Thymus (tissue), 11 donors: ENCODE measurements around the gene REEP6. TPM values are rescaled to one million over a fixed set of nuclear protein-coding genes. Genes with fewer than 3 reads are reported as not detected.
A peak's percentile ranks its signal among the peaks of the same experiment; 100 is the strongest.

ENCODE experiments used
- DNase-seq, 9 donors: peaks; one replicate each; pipeline ENCODE4 v3.0.0-alpha.2; 2013; ENCODE audit warnings: low spot score in 9 of 9, low read depth in 6 of 9, missing footprints in 1 of 9
- H3K27ac ChIP-seq, 2 donors: one replicate each; pipeline ENCODE4 v1.5.1; 2013; ENCODE audit warnings: control low read depth in 1 of 2, low read depth in 1 of 2, low read length in 1 of 2, mild to moderate bottlenecking in 1 of 2, moderate library complexity in 1 of 2
- H3K27me3 ChIP-seq, 2 donors: one replicate each; pipeline ENCODE4 v1.5.1; 2013; ENCODE audit warnings: low read length in 1 of 2; ENCODE audit not compliant: control insufficient read depth in 2 of 2, insufficient read depth in 1 of 2
- H3K36me3 ChIP-seq, 2 donors: one replicate each; pipeline ENCODE4 v1.5.1; 2013; ENCODE audit warnings: low read length in 1 of 2, mild to moderate bottlenecking in 1 of 2, moderate library complexity in 1 of 2; ENCODE audit not compliant: control insufficient read depth in 2 of 2, insufficient read depth in 2 of 2
- H3K4me1 ChIP-seq, 2 donors: one replicate each; pipeline ENCODE4 v1.5.1; 2013; ENCODE audit warnings: low read length in 2 of 2; ENCODE audit not compliant: control insufficient read depth in 2 of 2, insufficient read depth in 2 of 2
- H3K4me3 ChIP-seq, 2 donors: one replicate each; pipeline ENCODE4 v1.5.1; 2013; ENCODE audit warnings: low read length in 2 of 2, control low read depth in 1 of 2, mild to moderate bottlenecking in 1 of 2
- H3K9me3 ChIP-seq, 2 donors: one replicate each; pipeline ENCODE4 v1.5.1; 2013; ENCODE audit warnings: low read length in 1 of 2, mild to moderate bottlenecking in 1 of 2; ENCODE audit not compliant: control insufficient read depth in 2 of 2, insufficient read depth in 1 of 2
- WGBS: extraction: QIAGEN DNeasy Blood & Tissue Kit; methylation state at CpG from one replicate; pipeline ENCODE4 v1.1.7; 2013; 5-methylcytosine and 5-hydroxymethylcytosine counted together
- polyA plus RNA-seq: library from polyadenylated mRNA; stranded (reverse); fragments of 200-250 nt; gene quantifications from one replicate; pipeline ENCODE4 v1.2.3, GENCODE V29; 2013
- total RNA-seq: library from RNA; stranded (reverse); fragments of 120-200 nt; gene quantifications from one replicate; pipeline ENCODE4 v1.2.4, GENCODE V29; 2013
- donor health status: healthy.

Gene REEP6
- total and polyA plus RNA-seq, 2 donors, result 0.66 to 1.9 TPM

DNA sequence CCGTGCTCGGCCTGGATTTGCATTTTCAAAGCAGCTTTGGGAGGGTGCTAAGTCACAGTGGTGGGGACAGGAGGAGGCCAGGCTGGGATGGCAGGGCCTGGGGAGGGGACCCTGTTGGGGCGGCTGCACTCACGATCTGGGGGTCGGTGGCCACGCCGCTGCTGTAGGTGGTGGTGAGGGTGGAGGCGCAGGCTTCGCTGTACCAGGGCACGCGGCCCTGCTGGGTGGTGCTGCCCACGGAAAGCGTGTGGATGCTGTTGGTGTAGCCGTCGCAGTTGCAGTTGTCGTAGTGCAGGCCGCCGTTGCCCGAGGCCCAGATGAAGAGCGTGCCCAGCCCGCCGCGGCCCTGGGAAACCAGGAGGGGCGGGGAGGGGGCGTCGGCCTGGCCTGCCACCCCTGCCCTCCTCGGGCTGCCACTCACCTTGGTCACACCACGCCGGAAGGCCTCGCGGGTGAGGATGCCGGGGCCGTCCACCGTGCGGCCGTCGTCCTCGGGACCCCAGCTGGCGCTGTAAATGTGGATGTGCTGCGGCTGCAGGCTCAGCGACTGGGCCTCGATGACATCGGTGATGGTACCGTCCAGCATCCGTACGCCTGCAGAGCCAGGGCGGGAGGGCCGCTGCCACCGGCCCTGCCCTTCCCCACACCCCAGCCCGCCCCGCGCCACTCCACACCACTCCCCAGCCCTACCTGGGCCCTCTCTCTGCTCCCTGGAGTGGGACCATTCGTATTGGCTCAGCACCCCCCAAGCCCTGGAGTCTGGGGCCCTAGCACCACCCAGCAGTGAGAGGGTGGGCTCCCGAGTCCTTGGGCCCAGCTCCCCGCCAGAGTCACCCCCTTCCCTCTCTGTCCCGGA lies 4.0 kb upstream of the REEP6 start:
- WGBS, result 97% methylated on average over 56 of the region's 56 CpGs
- no peak overlapping the region for H3K4me3 ChIP-seq
- no peak overlapping the region for H3K27ac ChIP-seq
- no peak for DNase-seq
- peaks cover 11 to 32% of the 10 kb centered on the region in 2 donors for H3K4me1 ChIP-seq
- H3K9me3 ChIP-seq, result no peaks in the 10 kb centered on the region
- H3K27me3 ChIP-seq, result peaks cover 11 to 13% of the 10 kb centered on the region in 2 donors
- H3K36me3 ChIP-seq, result no peaks in the 10 kb centered on the region

DNA sequence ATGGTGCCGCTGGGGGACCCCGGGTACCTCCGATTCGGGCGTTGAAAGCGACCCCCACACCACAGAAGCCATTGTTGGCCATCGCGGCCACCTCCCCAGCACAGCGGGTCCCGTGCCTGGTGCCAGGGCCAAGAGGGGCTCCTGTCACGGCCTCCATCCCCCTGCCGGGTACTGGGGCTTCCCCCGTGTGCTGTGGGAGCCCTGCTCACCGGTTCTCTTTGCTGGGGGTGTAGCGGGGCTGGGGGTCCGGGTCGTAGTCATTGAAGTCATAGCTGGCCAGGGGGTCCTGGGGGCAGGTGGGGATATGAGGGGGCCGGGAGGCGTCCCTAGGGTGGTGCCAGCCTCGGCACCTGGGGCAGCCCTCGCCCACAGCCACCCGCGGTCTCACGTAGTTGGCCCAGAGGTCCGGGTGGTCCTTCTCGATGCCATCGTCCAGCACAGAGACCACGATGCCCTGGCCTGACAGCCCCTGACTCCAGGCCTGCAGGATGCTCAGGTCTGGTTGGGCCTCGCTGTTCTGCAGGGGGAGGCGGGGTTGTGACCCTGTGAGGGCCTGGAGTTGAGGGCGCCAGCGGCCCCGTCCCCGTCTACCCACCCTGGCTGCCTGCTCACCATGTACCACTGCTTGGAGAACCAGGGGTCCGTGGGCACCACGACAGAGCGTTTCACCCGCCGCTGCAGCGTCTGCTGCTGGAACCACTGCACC lies 3.3 kb upstream of the REEP6 start:
- Histone ChIP-seq H3K36me3 (no peaks in the 10 kb centered on the region), H3K4me3 (no peak overlapping the region), H3K9me3 (no peaks in the 10 kb centered on the region), H3K4me1 (peaks cover 11 to 32% of the 10 kb centered on the region in 2 donors), H3K27ac (no peak overlapping the region), H3K27me3 (peaks cover 12 to 21% of the 10 kb centered on the region in 2 donors)
- 85% methylated on average over 40 of the region's 40 CpGs for WGBS
- DNase-seq, result no peak

DNA sequence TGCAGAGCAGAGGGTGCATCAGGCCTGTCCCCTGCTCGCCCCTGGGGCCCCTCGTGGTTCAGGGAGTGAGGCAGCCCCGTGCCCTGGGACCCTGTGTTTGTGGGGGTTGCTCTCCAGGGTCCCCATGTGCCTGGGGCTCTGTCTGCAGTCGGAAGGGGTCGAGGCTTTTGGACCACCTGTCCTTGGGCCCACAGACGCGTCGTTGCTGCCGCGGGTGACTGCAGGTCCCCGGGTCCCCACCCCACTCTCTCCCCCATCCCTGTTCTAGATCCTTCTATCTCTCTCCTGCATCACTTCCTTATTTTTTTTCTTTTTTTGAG lies 2.7 kb upstream of the REEP6 start:
- WGBS, result 72% methylated on average over 11 of the region's 11 CpGs
- Histone ChIP-seq H3K36me3 (no peaks in the 10 kb centered on the region), H3K27me3 (peaks cover 15 to 26% of the 10 kb centered on the region in 2 donors), H3K4me3 (no peak overlapping the region), H3K27ac (no peak overlapping the region), H3K9me3 (no peaks in the 10 kb centered on the region), H3K4me1 (peaks cover 11 to 32% of the 10 kb centered on the region in 2 donors)
- no peak for DNase-seq

DNA sequence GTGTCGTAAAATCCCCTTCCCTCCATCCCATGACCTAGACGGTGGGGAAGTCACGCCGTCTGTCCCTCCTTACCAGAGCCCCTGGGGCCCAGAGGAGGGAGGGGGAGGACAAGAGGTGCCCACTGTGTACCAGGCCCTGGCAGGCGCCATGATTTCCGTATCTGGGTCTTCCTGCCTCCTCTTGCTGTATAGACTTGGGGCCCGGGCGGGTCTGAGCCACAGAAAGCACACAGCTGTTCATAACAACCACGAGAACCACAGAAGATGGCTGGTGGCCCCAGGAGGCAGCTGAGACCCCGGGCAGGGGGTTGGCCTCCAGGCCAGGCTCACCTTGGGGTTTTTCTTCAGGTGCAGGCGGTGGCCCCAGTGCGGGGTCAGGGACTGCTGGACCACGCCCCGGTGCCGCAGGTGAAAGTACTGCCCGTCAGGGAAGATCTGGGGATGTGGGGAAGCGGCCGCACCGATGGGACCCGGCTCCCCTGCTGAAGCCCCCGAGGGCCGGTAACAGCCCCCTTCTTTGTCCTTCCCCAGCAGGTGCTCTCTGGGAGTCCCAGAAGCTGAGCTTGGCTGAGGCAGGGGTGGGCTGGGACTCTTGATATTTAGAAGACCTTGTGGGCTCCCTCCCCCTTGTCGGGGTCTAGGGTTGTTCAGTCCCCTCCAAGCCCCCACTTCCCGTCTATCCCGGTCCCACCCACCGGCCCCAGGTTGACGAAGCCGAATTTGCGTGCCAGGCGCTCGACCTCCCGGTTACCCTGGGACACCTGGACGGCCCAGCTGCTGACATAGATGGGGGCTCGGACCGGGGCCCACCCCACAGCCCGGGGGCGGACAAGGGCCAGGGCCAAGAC lies 1.3 kb upstream of the REEP6 start:
- Histone ChIP-seq H3K4me1 (peaks cover 11 to 32% of the 10 kb centered on the region in 2 donors), H3K4me3 (peak overlapping the region; percentile 64 to 70), H3K9me3 (no peaks in the 10 kb centered on the region), H3K36me3 (no peaks in the 10 kb centered on the region), H3K27me3 (peaks cover 15 to 39% of the 10 kb centered on the region in 2 donors), H3K27ac (peak overlapping the region; percentile 77 to 80)
- WGBS, result 12% methylated on average over 37 of the region's 37 CpGs
- peak in 5 of 9 donors; percentile 41 to 83 (median 56) for DNase-seq

DNA sequence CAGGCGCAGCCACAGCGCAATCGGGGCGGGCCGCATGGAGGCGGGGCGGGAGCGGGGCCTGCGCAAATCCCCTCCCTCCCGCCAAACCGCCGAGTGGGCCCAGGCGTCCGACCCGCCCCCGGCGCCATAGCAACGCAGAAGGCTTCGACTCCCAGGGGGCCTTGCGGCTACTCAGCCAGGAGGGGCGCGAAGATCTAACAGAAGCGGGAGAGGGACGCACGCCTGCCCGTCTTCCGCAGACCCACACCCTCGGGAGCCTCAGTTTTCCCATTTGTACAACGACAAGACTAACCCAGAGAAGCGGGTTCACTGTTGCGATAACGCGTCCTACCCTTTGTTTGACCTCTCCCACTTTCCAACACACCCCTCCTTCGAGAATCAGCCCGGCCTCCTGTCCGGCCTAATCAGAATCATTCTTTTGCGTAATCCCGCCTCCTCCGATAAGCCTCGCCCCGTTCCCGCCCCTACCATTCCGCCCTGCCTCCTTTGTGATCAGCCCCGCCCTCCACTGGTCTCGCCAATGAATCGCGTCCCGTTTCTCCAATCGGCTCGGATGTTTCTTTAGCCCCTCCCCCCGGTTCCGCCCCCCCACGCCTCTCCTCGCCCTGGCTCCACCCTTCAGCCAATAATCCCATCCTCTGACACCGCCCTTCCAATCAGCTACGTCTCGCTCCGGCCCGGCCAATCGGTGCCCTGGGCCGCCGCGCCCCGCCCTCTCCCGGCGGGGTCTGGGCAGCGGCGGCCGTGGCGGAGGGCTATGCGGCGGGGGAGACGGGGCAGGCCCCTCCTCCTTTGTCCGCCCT lies 469 bp upstream of the REEP6 start, which contains the start of gene PCSK4:
Gene PCSK4 (minus strand): TSS at position 40 of the 803 bp plus-strand sequence. CDS start 4 bp downstream, at position 36.
- whole genome bisulfite sequencing, result under 1% methylated on average over 74 of the region's 74 CpGs

DNA sequence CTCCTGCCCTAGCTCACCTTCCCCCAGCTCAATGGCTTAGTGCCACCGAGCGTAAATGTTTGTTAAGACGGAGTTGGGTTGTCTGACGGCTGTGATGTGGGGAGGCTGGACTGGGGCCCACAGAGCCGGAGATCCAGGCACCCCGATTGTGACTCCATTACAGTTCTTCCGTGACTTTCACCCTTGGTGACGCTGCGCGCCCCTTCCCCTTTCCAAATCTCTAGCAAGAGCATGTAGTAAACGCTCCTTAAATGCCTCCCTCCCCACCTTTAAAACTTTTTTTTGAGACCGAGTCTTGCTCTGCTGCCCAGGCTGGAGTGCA lies 829 bp downstream of the REEP6 start:
- WGBS, result 73% methylated on average over 12 of the region's 12 CpGs
- Histone ChIP-seq H3K27me3 (peaks cover 15 to 53% of the 10 kb centered on the region in 2 donors), H3K4me3 (no peak overlapping the region), H3K27ac (no peak overlapping the region), H3K36me3 (no peaks in the 10 kb centered on the region), H3K9me3 (peaks cover 0 to 1% of the 10 kb centered on the region in 2 donors), H3K4me1 (peaks cover 11 to 32% of the 10 kb centered on the region in 2 donors)
- DNase-seq, result no peak

More for the DNA sequence above, 469 bp upstream of the REEP6 start, which contains the start of gene PCSK4:
- H3K27me3 ChIP-seq, result peaks cover 15 to 47% of the 10 kb centered on the region in 2 donors
- peak within 1 kb of the TSS; percentile 77 to 80 for H3K27ac ChIP-seq
- no peaks in the 10 kb centered on the region for H3K9me3 ChIP-seq
- peaks cover 11 to 32% of the 10 kb centered on the region in 2 donors for H3K4me1 ChIP-seq
- peak within 1 kb of the TSS; percentile 64 to 70 for H3K4me3 ChIP-seq
- DNase-seq, result peak; percentile 91 to 98 (median 95)
- no peaks in the 10 kb centered on the region for H3K36me3 ChIP-seq

DNA sequence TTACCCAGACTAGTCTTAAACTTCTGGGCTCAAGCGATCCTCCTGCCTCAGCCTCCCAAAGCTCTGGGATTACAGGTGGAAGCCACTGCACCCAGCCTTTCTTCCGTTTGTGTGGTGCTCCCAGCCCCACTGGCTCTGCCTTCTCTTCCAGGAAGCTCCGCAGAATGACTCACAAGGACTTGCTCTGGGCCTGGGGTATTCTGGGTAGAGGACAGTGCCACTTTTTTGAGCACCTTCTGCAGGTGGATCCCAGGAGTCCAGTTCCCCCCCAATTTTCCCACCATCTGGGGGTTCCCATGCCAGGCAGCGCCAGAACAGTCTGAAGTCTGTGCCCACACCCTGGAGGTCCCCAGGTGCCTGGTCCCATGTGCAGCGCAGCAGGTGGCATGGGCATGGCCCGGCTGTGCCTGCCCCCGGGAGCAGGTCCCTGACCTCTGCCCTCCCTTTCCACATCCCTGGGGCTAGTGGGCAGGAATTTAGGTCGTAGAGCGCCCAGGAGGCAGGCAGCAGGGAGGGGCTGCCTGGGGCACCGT lies 1.6 kb downstream of the REEP6 start:
- DNase-seq, result no peak
- Histone ChIP-seq H3K4me1 (peaks cover 11 to 32% of the 10 kb centered on the region in 2 donors), H3K27ac (no peak overlapping the region), H3K4me3 (no peak overlapping the region), H3K9me3 (peaks cover 0 to 1% of the 10 kb centered on the region in 2 donors), H3K27me3 (peaks cover 15 to 60% of the 10 kb centered on the region in 2 donors), H3K36me3 (no peaks in the 10 kb centered on the region)
- 93% methylated on average over 10 of the region's 10 CpGs for WGBS
